ENCODE measurements around the gene PRICKLE2.

DNA sequence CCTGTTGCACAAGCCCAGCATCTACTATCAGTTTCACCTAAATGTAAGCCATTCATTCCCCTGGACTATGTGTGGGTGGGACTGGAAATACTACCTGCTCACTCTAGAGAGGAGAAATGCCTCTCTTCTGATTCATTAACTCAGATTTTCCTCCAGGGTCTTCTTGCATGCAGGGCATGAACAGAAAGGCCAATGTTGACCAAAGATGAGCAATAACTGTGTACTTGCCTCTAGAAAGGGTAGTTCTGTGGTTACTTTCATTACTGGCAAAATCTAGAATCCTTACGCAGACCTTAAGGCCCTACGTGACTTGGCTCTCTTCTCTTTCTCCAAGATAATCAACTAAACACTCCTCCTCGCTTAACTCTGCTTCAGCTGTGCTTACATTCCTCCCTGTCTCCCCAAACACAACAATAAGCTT lies 120.6 kb downstream of the PRICKLE2 start:
- TF ChIP-seq POLR2A (IDR thresholded peaks at IDR 0.05; ENCODE audit: low read depth) (no peak), EP300 (IDR thresholded peaks at IDR 0.05) (no peak), POLR2AphosphoS5 (IDR thresholded peaks at IDR 0.05) (no peak)
- TF ChIP-seq, protein P1, sequence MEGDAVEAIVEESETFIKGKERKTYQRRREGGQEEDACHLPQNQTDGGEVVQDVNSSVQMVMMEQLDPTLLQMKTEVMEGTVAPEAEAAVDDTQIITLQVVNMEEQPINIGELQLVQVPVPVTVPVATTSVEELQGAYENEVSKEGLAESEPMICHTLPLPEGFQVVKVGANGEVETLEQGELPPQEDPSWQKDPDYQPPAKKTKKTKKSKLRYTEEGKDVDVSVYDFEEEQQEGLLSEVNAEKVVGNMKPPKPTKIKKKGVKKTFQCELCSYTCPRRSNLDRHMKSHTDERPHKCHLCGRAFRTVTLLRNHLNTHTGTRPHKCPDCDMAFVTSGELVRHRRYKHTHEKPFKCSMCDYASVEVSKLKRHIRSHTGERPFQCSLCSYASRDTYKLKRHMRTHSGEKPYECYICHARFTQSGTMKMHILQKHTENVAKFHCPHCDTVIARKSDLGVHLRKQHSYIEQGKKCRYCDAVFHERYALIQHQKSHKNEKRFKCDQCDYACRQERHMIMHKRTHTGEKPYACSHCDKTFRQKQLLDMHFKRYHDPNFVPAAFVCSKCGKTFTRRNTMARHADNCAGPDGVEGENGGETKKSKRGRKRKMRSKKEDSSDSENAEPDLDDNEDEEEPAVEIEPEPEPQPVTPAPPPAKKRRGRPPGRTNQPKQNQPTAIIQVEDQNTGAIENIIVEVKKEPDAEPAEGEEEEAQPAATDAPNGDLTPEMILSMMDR (IDR thresholded peaks at IDR 0.05), result no peak

Data from esophagus muscularis mucosa (tissue), 4 donors.